SU-DHL-6 (cell line): ENCODE measurements around the gene UPF2.

Source experiments
- H2AFZ ChIP-seq: fragments of 200-600 bp; sonication (generic); 2 replicates; pipeline ENCODE4 v1.6.1; 2014; ENCODE audit warnings: low read depth, mild to moderate bottlenecking, moderate library complexity, mixed read lengths, antibody characterized with exemption, low read length; ENCODE audit not compliant: severe bottlenecking
- H3F3A ChIP-seq: fragments of 200-600 bp; shearing (Covaris generic); 2 replicates; pipeline ENCODE4 v1.6.0; 2016; ENCODE audit warnings: antibody characterized with exemption, mild to moderate bottlenecking; ENCODE audit not compliant: insufficient read depth
- H3K27ac ChIP-seq: fragments of 200-600 bp; sonication (generic); 2 replicates; pipeline ENCODE4 v1.5.1; 2016; ENCODE audit warnings: low read depth, mild to moderate bottlenecking, low read length, moderate library complexity, mixed read lengths
- H3K27me3 ChIP-seq: fragments of 200-600 bp; sonication (generic), shearing (Covaris generic); 2 replicates; pipeline ENCODE4 v1.6.0; 2014; ENCODE audit warnings: mild to moderate bottlenecking, low read length
- H3K36me3 ChIP-seq: fragments of 200-600 bp; sonication (generic); 2 replicates; pipeline ENCODE4 v1.6.1; 2014; ENCODE audit warnings: mild to moderate bottlenecking, low read length, mixed read lengths
- H3K4me2 ChIP-seq: fragments of 300-600, 200-600 bp; shearing (Covaris generic), sonication (generic); 2 replicates; pipeline ENCODE4 v1.6.0; 2014; ENCODE audit warnings: low read length, low read depth, mild to moderate bottlenecking; ENCODE audit not compliant: poor library complexity, severe bottlenecking
- H3K4me3 ChIP-seq: fragments of 200-600 bp; sonication (generic); 2 replicates; pipeline ENCODE4 v1.5.1; 2014; ENCODE audit warnings: antibody characterized with exemption, low read length, mild to moderate bottlenecking, mixed read lengths; ENCODE audit not compliant: insufficient read depth, poor library complexity, severe bottlenecking
- H3K79me2 ChIP-seq: fragments of 200-600 bp; sonication (generic); 2 replicates; pipeline ENCODE4 v1.6.1; 2014; ENCODE audit warnings: mild to moderate bottlenecking, low read length, moderate library complexity; ENCODE audit not compliant: insufficient read depth
- H3K9ac ChIP-seq: fragments of 200-600 bp; sonication (generic); 2 replicates; pipeline ENCODE4 v1.7.0; 2014; ENCODE audit warnings: mild to moderate bottlenecking, low read length
- H3K9me2 ChIP-seq: fragments of 200-600 bp; sonication (generic); replicated peaks from 2 replicates; pipeline ENCODE4 v1.6.1; 2014; ENCODE audit warnings: low read length; ENCODE audit not compliant: insufficient read depth
- H3K9me3 ChIP-seq: fragments of 200-600 bp; sonication (generic); 2 replicates; pipeline ENCODE4 v1.6.1; 2014; ENCODE audit warnings: low read length, mixed read lengths; ENCODE audit not compliant: insufficient read depth
- H4K20me1 ChIP-seq: fragments of 200-600 bp; sonication (generic); 2 replicates; pipeline ENCODE4 v1.6.1; 2014; ENCODE audit warnings: low read depth, mild to moderate bottlenecking, antibody characterized with exemption, low read length, moderate library complexity, mixed read lengths
- CTCF ChIP-seq: fragments of 200-600 bp; sonication (generic); IDR thresholded peaks from one replicate; pipeline ENCODE4 v1.5.1; 2017; ENCODE audit warnings: antibody characterized with exemption, mild to moderate bottlenecking, low read length, moderate library complexity; ENCODE audit not compliant: insufficient read depth, poor library complexity, severe bottlenecking
- EZH2phosphoT487 ChIP-seq: fragments of 200-600 bp; sonication (generic), shearing (Covaris generic); conservative IDR thresholded peaks from 2 replicates; pipeline ENCODE4 v1.6.1; 2018; ENCODE audit warnings: mild to moderate bottlenecking, antibody characterized with exemption, low read length, moderate library complexity, mixed read lengths

UPF2 gene

DNA sequence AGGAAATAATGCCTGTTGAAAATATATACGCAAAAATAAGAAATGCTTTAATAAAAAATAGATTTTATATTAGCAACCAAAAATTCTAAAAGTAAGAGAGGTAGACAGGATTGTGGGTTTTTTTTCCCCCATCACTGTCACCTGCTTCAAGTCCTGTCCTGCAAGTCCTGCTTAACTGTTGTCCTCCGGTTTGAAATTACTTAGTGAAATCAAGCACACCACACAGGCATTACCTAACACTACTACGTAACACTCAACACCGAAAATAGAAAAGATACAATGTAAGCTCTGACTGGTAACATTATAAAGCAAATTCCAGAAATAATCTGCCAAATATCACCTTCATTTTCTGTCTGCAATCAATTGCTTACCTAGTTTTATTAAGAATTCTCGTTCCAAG, 90.9 kb downstream of the UPF2 start:
- TF ChIP-seq CTCF (no peak), EZH2phosphoT487 (no peak)
- Histone ChIP-seq H3F3A (peaks cover 3% of the 10 kb centered on the region; the same call in 1 of the 2 replicates), H3K27ac (no peak overlapping the region), H3K9ac (no peak overlapping the region), H4K20me1 (no peaks in the 10 kb centered on the region), H3K9me3 (no peaks in the 10 kb centered on the region), H3K9me2 (no peaks in the 10 kb centered on the region), H3K79me2 (no peaks in the 10 kb centered on the region), H2AFZ (no peak overlapping the region), H3K27me3 (no peaks in the 10 kb centered on the region), H3K4me3 (no peak overlapping the region), H3K36me3 (peaks cover 46% of the 10 kb centered on the region), H3K4me2 (no peak overlapping the region)

GRCh38 chr10:11950325-11951018, 92.1 kb downstream of the UPF2 start:
- Histone ChIP-seq H3F3A (peaks cover 3% of the 10 kb centered on the region; the same call in 1 of the 2 replicates), H3K9me2 (no peaks in the 10 kb centered on the region), H3K27me3 (no peaks in the 10 kb centered on the region), H3K27ac (no peak overlapping the region), H2AFZ (no peak overlapping the region), H3K4me2 (no peak overlapping the region), H3K4me3 (no peak overlapping the region), H4K20me1 (no peaks in the 10 kb centered on the region), H3K36me3 (peaks cover 44% of the 10 kb centered on the region), H3K9ac (no peak overlapping the region), H3K79me2 (no peaks in the 10 kb centered on the region), H3K9me3 (no peaks in the 10 kb centered on the region)
- TF ChIP-seq CTCF, result no peak
- no peak for TF ChIP-seq EZH2phosphoT487

DNA sequence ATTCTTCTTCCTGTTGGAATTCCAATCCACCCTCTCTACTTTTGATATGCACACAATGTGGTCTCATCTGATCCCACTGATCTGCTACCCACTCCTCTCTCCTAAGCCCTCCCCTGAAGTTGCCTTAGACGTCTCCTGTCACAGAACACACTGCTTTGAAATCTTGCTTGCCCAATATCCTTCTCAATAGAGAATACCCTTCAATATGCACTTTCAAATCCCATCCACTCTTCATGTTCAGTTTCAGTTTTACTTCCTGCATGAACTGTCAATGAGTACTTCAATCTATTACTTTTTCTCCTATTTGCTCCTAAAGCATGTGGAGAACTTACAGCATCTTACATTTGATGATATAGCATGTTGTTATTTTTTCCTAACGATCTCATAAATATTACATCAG, 93.5 kb downstream of the UPF2 start:
- Histone ChIP-seq H3K27ac (no peak overlapping the region), H3K36me3 (peaks cover 40% of the 10 kb centered on the region), H3K4me2 (no peak overlapping the region), H2AFZ (no peak overlapping the region), H4K20me1 (no peaks in the 10 kb centered on the region), H3K9me3 (no peaks in the 10 kb centered on the region), H3F3A (peaks cover 3% of the 10 kb centered on the region; the same call in 1 of the 2 replicates), H3K4me3 (no peak overlapping the region), H3K79me2 (no peaks in the 10 kb centered on the region), H3K27me3 (no peaks in the 10 kb centered on the region), H3K9ac (no peak overlapping the region), H3K9me2 (no peaks in the 10 kb centered on the region)
- no peak for TF ChIP-seq EZH2phosphoT487

DNA sequence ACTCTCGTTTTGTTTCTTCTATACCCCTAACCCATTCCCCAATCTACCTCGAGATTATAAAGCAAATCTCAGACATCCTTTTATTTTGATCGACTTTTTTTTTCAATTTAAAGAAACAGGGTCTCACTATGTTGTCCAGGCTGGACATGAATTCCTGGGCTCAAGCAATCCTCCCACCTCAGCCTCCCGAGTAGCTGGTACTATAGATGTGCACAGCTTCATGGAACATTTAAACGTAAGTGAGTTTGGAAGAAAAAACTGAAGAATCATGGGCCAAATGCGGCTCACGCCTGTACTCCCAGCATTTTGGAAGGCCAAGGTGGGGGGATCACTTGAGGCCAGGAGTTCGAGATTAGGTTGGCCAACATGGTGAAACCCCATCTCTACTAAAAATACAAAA, 96.0 kb downstream of the UPF2 start:
- Histone ChIP-seq H3K4me3 (no peak overlapping the region), H3F3A (peaks cover 3% of the 10 kb centered on the region; the same call in 1 of the 2 replicates), H3K36me3 (peaks cover 49% of the 10 kb centered on the region), H3K9ac (no peak overlapping the region), H3K27me3 (no peaks in the 10 kb centered on the region), H3K27ac (no peak overlapping the region), H3K79me2 (no peaks in the 10 kb centered on the region), H3K9me3 (no peaks in the 10 kb centered on the region), H4K20me1 (no peaks in the 10 kb centered on the region), H2AFZ (no peak overlapping the region), H3K9me2 (no peaks in the 10 kb centered on the region), H3K4me2 (no peak overlapping the region)
- TF ChIP-seq EZH2phosphoT487 (no peak), CTCF (no peak)
